ENCODE data around the gene USP31. TPM values are rescaled to one million over a fixed set of nuclear protein-coding genes. Genes with fewer than 3 reads are reported as not detected.

USP31 gene
- total and polyA plus RNA-seq, 2 of the 8 experiments (the other 6 are each of a cell fraction or from before 2014, with no cell fraction given): 6.7 to 19.0 TPM

GRCh38 chr16:23027386-23027785, 121.9 kb downstream of the USP31 start:
- H2BK5ac ChIP-seq (ENCODE audit: low read depth, low read length): no peak overlapping the region
- no peaks in the 10 kb centered on the region for H3K36me3 ChIP-seq (ENCODE audit: control insufficient read depth in 2 of 4, insufficient read depth in 4 of 4, low read length in 3 of 4)
- no peak overlapping the region for H4K8ac ChIP-seq (ENCODE audit: extremely low read depth, insufficient read depth, low read length)
- H3K4me1 ChIP-seq (replicated peaks in 1 of 4; ENCODE audit: control insufficient read depth in 3 of 4, insufficient read depth in 4 of 4, low read length in 3 of 4): peaks cover 2 to 7% (median 4%) of the 10 kb centered on the region in 4 experiments; a peak in 6 of 7 replicates
- POLR2A ChIA-PET (ENCODE audit: partially characterized antibody): interaction anchor here (0.6 to 1.5 kb wide), 2 partner anchors 11 to 235 kb away, joined by 3 to 5 read pairs; no protein-coding TSS in a partner anchor
- H3K14ac ChIP-seq (ENCODE audit: insufficient read length): no peak overlapping the region
- no peaks in the 10 kb centered on the region for H3K9me3 ChIP-seq (ENCODE audit: insufficient read depth in 2 of 2, low read depth in 1 of 2, low read length in 1 of 2)
- no peak for FAIRE-seq
- H4K91ac ChIP-seq (replicated peaks; ENCODE audit: insufficient read length, low read length): no peak overlapping the region
- H2BK120ac ChIP-seq (replicated peaks; ENCODE audit: low read depth, low read length): no peak overlapping the region
- no peaks in the 10 kb centered on the region; the same call in 1 of the 2 replicates for H3K23me2 ChIP-seq (ENCODE audit: low read depth, low read length)
- H2BK15ac ChIP-seq (ENCODE audit: low read length): no peak overlapping the region
- H3K9ac ChIP-seq (replicated peaks in 1 of 4; ENCODE audit: extremely low read depth in 1 of 4, low read depth in 3 of 4, low read length in 3 of 4): no peak overlapping the region
- no peak overlapping the region for H3K4me3 ChIP-seq (ENCODE audit: extremely low read depth in 1 of 4, insufficient read depth in 2 of 4, low read depth in 3 of 4, low read length in 4 of 4)
- DNase-seq (ENCODE audit: low read depth in 1 of 2, low spot score in 2 of 2): no peak
- no peak overlapping the region for H3K23ac ChIP-seq (ENCODE audit: insufficient read length)
- WGBS, 2 experiments (ENCODE audit: extremely low coverage in 1 of 2, insufficient coverage in 1 of 2, insufficient read length in 1 of 2, insufficient replicate concordance in 2 of 2, low coverage in 1 of 2, low lambda C conversion rate in 2 of 2, missing lambda C conversion rate in 1 of 2): 71% methylated on average over 1 of the region's 1 CpG; no CpG with 5 or more reads in 1 of the 2 experiments
- no peak overlapping the region for H3K56ac ChIP-seq (replicated peaks; ENCODE audit: insufficient read length, low read depth, low read length)
- no peak overlapping the region for H2BK12ac ChIP-seq (ENCODE audit: low read depth, low read length)
- no peaks in the 10 kb centered on the region for H3K27me3 ChIP-seq (replicated peaks in 1 of 4; ENCODE audit: control insufficient read depth in 3 of 4, extremely low read depth in 1 of 4, insufficient read depth in 3 of 4, low read length in 3 of 4)
- no peaks in the 10 kb centered on the region for H4K20me1 ChIP-seq (replicated peaks in 1 of 2; ENCODE audit: control insufficient read depth in 1 of 2, insufficient read depth in 2 of 2, low read length in 2 of 2)
- H3K4me2 ChIP-seq (ENCODE audit: insufficient read depth in 1 of 2, low read depth in 2 of 2, low read length in 2 of 2): no peak overlapping the region
- no peak overlapping the region for H3K4ac ChIP-seq (replicated peaks; ENCODE audit: insufficient read length, low read depth, low read length)
- no peak overlapping the region for H3K18ac ChIP-seq (ENCODE audit: extremely low read depth, low read length)
- no peak overlapping the region for H2AK5ac ChIP-seq (ENCODE audit: low read depth, low read length)
- no peak overlapping the region for H3K27ac ChIP-seq (ENCODE audit: low read depth, low read length)
- H2AFZ ChIP-seq (ENCODE audit: low read length): no peak overlapping the region
- H4K5ac ChIP-seq (ENCODE audit: insufficient read length, low read depth, low read length): no peak overlapping the region
- CTCF ChIA-PET (ENCODE audit: partially characterized antibody): interaction anchor here (0.8 to 1.4 kb wide), 3 partner anchors 32 to 409 kb away, joined by 3 read pairs; no protein-coding TSS in a partner anchor
- no peaks in the 10 kb centered on the region for H3K79me2 ChIP-seq (ENCODE audit: control insufficient read depth in 1 of 2, insufficient read depth in 2 of 2, low read length in 2 of 2)
- H3K79me1 ChIP-seq (ENCODE audit: low read depth, low read length): no peaks in the 10 kb centered on the region
- H2BK20ac ChIP-seq (ENCODE audit: low read length): no peak overlapping the region
- TF ChIP-seq SP4 (IDR thresholded peaks at IDR 0.05; ENCODE audit: low read length) (no peak), BRCA1 (IDR thresholded peaks at IDR 0.05; ENCODE audit: low read depth, low read length) (no peak), FOSL1 (IDR thresholded peaks at IDR 0.05; ENCODE audit: insufficient read depth, low read depth, low read length) (no peak), CEBPB (IDR thresholded peaks at IDR 0.05; ENCODE audit: low read depth, low read length) (no peak), RNF2 (IDR thresholded peaks at IDR 0.05; ENCODE audit: borderline replicate concordance, low read depth, low read length, missing control alignments, poor library complexity, severe bottlenecking) (no peak), SIRT6 (IDR thresholded peaks at IDR 0.05; ENCODE audit: low read length) (no peak), SIN3A (conservative IDR thresholded peaks at IDR 0.05 in 1 of 2, IDR thresholded peaks at IDR 0.05 in 1 of 2; ENCODE audit: low read depth in 1 of 2, low read length in 2 of 2) (no peak), EP300 (IDR thresholded peaks at IDR 0.05; ENCODE audit: borderline replicate concordance in 1 of 2, low read depth in 2 of 2, low read length in 2 of 2) (no peak), ATF3 (IDR thresholded peaks at IDR 0.05; ENCODE audit: insufficient read depth, low read depth, low read length) (no peak), POLR2A (IDR thresholded peaks at IDR 0.05; ENCODE audit: control extremely low read depth in 1 of 2, low read depth in 2 of 2, low read length in 2 of 2) (no peak), GTF2F1 (IDR thresholded peaks at IDR 0.05; ENCODE audit: borderline replicate concordance, low read depth, low read length) (no peak), CHD2 (IDR thresholded peaks at IDR 0.05; ENCODE audit: low read length) (no peak), POLR2AphosphoS5 (IDR thresholded peaks at IDR 0.05; ENCODE audit: low read depth, low read length) (no peak), EGR1 (IDR thresholded peaks at IDR 0.05; ENCODE audit: borderline replicate concordance, low read depth, low read length) (no peak)
